ENCODE results near the gene FCHO2.

The FCHO2 gene

DNA sequence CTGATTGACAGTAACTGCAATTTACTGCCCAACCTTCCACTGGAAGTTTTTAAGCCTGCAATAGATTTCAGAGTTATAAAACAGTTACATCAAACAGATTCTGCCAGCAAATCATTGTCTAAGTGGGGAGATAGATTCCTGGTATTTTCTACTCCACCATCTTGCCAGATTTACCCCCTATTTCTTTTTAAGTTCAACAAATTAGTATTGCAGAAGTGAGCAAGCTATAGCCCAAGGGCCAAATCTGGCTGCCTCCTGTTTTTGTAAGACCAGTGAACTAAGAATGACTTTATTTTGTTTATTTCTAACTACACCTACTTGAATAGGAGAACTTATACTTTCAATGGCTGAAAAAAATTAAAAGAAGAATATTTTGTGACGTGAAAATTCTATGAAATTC is 155.7 kb downstream of the FCHO2 start:
- no peak for DNase-seq (ENCODE audit: low read depth in 1 of 2, low spot score in 1 of 2)

DNA sequence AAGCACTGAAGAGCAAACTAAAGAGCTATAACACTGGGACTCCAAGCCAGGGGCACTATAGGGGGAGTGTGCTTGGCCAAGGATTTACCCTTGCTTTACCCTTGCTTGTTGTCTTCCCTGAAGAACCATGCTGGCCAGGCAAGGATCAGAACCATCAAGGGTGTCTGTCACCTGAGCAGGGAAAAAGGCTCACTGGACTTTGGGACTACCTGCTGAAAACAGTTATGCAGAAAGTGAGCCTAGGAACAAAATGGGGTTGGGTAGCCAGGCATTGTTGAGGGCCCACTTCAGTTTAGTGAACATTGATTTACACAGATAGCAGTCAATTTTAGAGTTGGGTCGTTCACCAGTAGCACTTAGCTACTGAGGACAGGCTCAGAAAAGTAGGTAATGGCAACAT is 156.5 kb downstream of the FCHO2 start:
- no peak for DNase-seq (ENCODE audit: low read depth in 1 of 2, low spot score in 1 of 2)

DNA sequence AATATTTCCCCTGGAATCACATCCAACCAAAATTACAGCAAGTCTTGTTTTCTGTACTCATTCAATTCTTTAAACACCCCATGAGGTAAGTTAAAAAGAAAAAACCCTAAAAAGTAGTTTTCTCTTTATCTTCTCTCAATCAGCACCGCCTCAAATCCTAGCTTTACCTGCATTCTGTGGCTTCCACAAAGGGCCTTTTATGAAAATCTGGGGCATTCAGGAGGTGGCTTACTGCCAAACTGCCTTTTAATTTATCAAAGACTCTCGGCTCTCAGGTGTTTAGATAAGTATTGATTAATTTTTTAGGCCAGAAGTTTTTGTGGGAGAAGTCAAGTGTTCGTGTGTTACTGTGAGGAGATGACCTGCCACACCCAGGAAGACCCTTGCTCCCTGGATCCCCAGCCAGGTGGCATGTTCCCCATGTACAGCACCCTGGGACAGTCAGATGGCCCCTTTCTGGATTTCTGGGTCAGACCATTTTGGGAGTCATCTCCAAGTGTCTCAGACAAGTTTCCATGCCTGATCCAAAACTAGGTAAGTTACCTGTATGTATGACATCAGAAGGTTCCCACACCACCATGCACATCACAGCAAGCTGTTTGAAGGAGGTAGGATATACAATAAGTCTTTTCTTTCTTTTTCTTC is 158.3 kb downstream of the FCHO2 start:
- no peak for DNase-seq (ENCODE audit: low read depth in 1 of 2, low spot score in 1 of 2)

DNA sequence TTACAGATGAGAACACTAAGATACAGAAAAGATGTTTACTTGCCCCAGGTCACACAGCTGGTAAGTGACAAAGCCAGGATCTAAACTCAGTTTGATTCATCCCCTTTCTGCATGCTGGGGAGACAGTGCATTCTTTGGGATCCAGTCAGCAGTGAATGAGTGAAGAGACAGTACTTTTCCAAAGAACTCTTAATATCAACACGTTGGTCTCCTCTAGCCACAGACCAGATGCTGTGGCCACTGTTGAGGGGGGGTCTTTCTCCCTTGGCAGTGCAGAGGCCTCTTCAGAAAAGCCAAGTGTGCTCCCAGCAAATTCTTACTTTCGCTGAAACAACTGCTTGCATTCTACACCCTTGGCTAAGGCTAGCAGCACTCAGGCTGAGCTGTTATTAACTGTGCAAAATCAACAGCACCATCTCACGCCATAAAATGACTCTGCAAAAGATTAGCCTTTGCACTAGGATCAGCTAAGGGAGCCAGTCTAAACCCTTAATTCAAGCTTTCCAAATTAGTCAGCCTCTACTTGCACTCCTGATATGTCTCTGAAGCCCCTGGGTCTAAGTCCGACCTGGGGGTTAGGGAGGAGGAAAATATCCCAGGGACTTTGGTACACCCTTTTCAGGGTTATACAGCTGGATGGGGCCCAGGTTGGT is 159.7 kb downstream of the FCHO2 start:
- no peak for DNase-seq (ENCODE audit: low read depth in 1 of 2, low spot score in 1 of 2)

DNA sequence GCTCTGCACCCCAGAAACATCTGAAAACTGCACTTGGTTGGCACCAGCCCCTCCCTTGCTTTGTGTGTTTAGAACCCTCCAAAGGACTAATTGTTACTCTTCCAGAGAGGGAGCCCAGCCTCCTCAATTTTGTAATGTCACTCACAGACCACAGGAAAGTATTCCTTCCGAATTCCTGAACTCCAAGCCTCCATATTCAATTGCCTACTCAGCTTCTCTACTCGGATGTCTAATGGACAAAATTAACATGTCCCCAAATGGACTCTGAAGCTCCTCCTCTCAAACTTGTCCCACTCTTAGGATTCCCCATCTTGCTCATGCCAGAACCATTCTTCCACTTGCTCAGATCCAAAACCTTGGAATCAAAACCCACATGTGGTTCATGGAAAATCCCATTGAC is 160.7 kb downstream of the FCHO2 start:
- DNase-seq (ENCODE audit: low read depth in 1 of 2, low spot score in 1 of 2) = no peak

DNA sequence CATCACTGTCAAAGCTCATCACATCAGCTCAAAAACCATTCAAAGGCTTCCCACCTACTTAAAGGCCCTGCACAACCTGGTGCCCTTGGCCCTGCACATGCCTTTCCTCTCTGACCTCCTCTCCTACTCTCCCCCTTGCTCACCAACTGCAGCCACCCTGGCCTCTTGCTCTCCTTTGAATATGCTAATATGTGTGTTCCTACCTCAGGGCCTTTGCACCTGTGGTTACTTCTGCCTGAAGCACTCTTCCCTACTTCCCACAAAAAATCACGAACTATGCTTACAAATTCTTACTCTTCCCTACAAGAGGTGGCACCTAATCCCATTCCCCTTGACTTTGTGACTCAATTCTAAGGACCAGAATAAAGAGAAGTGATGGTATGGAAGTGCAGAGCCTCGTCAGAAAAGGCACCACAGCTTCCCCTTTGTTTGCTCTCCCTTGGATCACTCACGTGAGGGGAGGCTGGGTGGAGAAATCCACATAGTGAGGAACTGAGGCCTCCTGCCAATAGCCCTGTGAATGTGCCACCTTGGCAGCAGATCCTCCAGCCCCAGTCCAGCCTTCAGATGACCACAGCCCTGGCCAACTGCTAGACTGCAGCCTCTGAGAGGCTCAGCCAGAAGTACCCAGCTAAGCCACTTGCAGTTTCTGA is 161.4 kb downstream of the FCHO2 start:
- no peak for DNase-seq (ENCODE audit: low read depth in 1 of 2, low spot score in 1 of 2)

DNA sequence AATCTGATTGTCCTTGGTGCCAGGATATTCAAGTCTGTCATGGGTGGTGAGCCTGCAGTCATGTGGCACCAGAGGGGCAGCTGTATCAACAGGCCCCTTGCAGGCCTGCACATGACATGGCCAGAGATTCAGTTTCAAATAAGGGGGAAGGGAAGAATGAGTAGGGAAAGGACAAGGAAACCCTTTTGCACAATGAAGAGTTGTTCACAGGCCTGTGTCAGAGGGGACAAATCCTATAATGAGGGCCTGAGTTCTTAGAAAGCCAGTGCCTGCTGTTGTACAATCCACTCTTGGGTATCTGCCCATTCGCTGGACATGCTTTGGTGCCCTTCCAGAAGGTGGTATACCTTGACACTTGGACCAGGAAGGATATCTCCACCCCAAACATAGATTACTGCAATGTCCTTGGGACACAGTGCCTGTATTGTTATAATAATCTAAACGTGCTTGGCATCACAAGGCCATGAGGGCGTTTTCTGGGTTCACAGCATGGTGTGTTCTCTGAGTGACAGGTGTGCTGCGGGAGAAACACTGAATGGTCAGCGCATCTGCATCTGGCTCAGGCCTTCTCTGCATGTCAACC is 162.6 kb downstream of the FCHO2 start:
- no peak for DNase-seq (ENCODE audit: low read depth in 1 of 2, low spot score in 1 of 2)

DNA sequence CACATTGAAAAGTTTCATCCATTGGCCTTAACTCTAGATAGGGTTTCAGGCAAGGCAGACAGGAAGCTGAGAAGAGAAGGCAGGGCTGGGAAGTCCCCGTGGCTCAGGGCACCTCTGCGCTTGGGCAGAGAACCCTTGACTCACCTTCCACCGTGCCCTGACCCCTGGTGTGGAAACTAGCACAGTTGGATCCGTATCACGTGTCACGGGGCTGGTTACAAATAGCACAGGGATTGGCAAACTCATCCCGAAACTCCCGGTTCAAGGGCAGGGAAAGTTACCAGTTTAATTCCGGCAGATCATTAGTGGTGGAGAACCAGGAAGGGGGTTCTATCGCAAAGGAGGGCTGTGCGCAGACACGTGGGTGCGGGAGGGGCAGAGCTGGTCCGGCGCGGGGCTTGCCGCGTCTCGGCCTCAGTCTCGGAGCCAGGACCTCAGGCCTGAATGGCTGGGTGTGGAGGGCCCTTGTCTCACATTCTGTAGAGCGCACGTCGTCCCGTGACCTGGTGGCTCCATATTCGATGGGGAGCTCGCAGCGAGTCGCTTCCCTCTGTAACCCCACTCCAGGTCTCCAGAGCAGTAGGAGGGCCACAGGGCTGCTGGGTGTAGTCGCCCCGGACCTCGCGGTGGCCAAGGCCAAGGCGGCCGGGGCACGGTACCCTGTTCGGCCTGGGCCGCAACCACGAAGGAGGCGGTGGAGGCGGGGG is 163.8 kb downstream of the FCHO2 start:
- no peak for DNase-seq (ENCODE audit: low read depth in 1 of 2, low spot score in 1 of 2)

DNA sequence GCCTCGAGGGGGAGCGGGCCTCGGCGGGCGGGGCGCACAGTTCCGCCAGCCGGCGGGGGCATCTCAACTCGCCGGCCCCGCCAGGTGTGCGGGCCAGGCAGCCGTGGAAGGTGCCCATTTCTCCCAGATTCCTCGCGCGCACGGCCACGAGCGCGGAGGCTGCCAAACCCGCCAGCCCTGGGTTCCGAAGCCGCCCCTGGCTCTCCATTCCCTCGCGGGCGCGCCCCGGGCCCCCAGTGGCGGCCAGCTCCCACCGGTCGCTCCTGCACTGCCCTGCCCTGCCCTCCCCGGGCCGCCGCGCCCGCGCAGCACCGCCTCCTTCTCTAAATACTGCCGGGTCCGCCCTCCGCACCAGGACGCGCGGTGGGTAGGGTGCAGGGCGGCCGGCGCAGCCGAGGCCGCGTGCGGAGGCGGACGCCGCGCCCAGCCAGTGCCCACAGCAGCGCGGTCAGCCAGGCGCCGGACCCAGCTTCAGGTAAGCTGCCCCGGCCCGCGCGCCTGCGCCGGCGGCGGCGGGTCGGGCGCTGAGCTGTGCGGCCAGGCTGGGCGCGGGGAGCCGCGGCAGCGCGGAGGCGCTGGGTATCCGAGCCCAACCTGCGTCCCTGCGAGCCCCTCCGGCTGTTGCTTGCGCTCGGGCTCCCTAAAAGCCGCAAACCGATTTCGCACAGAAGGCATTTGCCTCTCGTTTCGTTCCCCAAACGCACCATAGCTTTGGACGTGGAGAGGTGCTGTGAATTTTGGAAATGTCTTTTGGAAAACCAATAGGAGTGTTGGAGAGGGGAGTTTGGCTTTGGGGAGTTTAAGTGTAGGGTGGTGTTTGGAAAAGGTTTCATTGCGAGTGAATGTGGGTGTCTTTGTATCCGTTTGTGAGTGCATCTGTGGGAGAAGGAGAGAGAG is 164.6 kb downstream of the FCHO2 start, which contains the start of gene TMEM171:
TSS of gene TMEM171 (plus strand) at position 354 of the 897 bp plus-strand sequence. CDS start 2,799 bp downstream, outside the sequence.
- no peak for DNase-seq (ENCODE audit: low read depth in 1 of 2, low spot score in 1 of 2)

DNA sequence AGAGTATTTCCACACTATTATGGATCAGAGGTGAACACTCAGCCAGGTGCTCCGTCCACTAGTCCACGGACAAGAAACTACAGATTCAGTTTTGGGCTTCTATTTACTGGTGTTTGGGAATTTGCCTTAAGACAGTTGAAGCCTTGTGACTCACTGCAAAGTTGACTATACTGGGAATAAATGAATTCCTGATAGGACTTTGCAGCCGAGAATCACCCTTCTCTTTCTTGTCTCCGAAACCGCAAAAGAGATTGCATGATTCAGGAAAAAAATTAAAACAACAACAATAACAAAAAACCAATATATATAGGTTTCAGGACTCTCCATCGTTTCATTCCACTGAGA is 165.2 kb downstream of the FCHO2 start:
- DNase-seq (ENCODE audit: low read depth in 1 of 2, low spot score in 1 of 2) = no peak

DNA sequence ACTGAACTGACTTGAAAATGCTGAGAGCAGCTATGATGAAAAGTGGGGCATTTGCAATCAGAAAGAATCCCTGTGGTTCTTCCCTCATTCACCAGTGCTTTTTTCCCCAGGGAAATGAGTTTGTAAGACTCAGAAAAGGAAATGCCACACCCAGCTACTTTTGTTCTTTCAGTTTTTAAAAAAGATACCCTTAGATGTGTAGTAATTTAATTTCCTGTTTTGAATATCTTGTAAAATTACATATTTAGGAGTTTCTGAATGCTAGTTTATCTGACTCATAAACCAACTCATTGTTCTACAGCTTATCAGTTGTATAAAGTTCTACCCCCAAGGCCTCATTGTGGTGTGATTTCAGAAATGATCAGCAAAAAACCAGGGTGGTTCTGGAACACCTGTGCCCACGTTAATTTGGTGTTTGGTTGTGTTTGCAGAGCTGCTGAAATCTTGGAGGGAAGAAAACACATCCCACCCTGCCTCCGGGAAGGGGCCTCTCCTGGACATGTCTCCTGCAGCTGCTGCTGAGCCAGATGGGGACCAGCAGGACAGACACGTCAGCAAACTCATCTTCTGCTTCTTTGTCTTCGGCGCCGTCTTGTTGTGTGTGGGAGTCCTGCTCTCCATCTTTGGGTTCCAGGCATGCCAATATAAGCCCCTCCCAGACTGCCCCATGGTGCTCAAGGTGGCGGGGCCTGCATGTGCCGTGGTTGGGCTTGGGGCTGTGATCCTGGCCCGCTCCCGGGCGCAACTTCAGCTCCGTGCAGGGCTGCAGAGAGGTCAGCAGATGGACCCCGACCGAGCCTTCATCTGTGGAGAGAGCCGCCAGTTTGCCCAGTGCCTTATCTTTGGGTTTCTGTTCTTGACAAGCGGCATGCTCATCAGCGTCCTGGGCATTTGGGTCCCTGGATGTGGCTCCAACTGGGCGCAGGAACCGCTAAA is 167.3 kb downstream of the FCHO2 start:
- no peak for DNase-seq (ENCODE audit: low read depth in 1 of 2, low spot score in 1 of 2)

DNA sequence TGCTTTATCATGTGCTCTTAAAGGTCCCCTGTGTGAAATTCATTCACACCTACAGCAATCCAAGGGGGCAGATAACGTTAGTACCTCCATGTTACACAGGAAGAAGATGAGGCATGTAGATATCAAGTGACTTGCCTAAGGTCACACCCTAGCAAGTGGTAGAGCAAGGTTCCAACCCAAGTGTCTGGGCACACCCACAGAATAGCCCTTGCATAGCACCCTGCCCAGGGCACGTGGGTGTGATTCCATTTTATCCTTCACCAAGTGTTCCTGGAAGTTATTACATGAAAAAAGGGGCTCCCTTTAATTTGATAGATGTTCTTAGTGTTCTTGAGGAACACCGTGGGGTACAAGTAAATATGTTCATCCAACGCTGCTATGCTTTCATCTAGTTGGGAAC is 169.4 kb downstream of the FCHO2 start:
- no peak for DNase-seq (ENCODE audit: low read depth in 1 of 2, low spot score in 1 of 2)

DNA sequence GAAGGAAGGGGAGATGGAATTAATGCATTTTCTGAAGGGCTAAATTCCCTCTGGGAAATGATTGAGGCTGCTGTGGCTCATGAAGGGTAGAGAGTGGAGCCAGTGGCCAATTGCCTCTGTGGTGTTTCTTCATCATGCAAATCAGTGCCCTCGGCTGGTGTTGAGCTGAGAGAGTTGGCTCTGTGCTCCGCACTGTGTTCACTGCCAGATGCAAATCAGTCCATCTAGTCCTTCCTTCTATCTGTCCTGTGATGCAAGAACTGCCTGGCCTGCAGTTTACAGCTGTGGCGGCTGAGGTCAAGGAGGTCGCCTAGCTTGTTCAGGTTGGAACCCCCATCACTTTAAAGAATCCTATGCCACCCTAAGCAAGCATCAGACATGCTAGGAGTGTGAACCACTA is 170.5 kb downstream of the FCHO2 start:
- no peak for DNase-seq (ENCODE audit: low read depth in 1 of 2, low spot score in 1 of 2)

DNA sequence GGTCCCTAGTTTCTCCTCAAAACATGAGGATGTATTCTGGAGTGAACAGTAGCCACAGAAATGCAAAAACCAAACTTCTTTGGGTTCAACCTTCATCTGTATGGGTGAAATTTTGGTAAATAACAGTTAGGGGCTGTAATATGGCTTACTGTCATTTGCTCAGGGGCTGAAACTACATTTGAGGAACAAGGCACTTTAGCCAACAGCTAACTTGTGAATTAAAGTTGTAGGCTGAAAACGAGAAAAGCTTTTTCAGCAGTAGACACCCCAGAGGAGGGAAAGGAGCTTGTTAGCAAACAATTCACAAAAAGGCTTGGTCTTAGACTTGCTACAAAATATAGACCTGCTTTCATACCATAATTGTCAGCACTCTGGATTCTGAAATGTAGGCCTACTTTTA is 171.1 kb downstream of the FCHO2 start:
- no peak for DNase-seq (ENCODE audit: low read depth in 1 of 2, low spot score in 1 of 2)

DNA sequence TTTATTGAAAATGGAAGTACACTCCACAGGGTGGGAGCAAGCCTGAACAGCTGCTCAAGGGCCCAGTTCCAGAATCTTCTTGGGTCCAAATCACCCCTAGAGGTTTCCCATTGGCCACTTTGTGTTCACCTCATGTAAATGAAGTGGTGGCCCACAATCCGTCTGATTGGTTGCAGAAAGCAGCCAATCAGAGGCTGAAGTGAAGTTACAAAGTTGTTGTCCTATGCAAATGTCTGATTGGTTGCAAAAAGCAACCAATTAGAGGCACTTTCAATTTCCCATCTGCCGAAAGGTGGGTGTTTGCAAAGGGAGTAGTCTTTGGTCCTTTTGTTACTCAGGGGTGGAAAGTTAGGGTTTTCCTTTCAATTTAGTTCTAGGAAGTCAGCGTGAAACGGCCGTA is 173.3 kb downstream of the FCHO2 start:
- no peak for DNase-seq (ENCODE audit: low read depth in 1 of 2, low spot score in 1 of 2)

DNA sequence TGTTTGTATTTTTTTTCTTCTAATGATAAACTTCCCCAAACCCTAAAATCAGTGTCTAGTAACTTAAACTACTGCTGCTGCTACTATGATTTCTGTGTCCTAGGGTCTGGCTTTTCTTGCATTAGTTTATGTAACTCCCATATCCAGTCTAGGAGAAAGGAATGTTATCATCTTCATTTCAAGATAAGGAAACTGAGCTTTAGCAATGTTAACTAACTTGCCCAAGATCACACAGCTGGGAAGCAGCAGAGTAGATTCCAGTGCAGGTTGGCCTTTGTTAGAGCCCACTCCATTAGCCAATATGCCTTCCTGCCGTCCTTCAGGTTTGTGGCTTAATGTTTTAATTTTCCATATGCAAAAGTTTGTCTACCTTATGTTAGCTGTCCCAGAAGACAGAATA is 175.0 kb downstream of the FCHO2 start:
- DNase-seq (ENCODE audit: low read depth in 1 of 2, low spot score in 1 of 2) = no peak

DNA sequence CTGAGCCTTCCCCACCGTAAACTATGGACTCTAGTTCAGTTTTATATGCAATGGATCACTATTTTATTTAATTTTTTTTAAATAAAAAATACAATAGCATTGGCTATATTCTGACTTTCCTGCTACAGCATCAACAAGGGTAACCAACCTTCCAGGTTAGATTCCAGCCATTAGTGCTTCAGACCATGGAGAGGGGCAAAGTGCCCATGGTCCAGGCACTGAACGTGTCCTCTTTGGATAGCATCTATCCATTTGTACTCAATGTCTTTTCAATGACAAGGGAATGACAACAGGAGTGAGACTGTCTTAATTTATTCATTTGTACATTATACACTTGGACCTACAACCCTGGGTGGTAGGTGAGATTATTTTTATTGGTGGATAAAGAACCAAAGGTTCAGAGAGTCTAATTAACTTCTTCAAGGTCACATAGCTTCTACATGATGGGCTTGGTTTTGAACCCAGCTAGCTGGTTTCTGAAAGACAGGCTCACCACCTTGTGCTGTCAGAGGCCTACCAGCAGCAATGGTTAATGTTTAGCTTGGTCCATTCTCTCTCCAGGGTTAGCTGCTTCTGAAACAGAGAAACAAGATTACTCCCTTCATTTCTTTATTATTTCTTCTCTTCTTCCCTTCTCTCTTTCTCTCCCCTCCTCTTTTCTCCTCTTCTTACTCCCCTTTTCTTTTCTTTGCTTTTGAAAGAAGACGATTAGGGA is 176.0 kb downstream of the FCHO2 start:
- DNase-seq (ENCODE audit: low read depth in 1 of 2, low spot score in 1 of 2) = no peak

DNA sequence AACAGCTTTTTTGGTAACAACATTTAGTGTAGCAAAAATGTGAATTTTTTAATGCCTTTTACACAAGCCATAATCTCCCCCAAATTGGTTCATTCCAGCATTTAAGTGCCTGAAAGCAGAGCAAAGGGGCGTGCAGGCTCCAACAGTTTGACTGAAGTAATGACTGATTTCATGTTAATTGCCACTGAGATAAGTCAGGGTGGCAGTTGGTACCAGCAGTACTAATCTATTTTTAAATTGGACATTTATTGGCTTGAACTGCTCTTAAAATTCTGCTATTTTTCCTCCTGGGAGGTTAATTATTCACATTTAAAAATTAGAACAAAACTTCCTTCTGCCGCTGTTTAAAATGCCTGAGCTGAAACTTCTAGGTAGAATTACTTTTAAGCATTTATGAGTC is 176.9 kb downstream of the FCHO2 start:
- DNase-seq (ENCODE audit: low read depth in 1 of 2, low spot score in 1 of 2) = no peak

DNA sequence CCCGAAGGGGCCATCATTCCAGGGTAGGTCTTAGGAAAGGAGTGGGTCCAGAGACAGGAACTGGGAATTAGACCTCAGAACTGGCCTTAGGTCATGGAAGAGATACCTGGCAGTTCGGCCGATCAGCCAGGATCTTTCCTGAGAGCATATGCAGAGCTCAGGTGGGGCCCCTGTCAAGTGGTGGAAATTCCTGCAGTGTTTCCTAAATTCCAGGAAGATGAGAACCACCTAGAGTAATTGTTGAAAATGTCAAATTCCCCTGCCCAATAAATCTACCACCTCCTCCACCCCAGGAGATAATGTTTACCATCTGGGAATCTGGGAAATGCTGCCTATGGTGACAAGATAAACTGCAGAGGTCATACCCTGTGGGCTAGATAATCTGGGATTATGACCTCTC is 179.2 kb downstream of the FCHO2 start:
- no peak for DNase-seq (ENCODE audit: low read depth in 1 of 2, low spot score in 1 of 2)

All from activated T-helper 1 cell treated with anti-CD3 and anti-CD28 coated beads, Interleukin-2, amount 50 U/mL, for 16 hours (primary cell).